ENCODE measurements around the gene HGD. TPM values are rescaled to one million over a fixed set of nuclear protein-coding genes. Genes with fewer than 3 reads are reported as not detected.

HGD gene
- total and polyA plus RNA-seq, 9 donors, result 0.04 to 2.4 (median 0.69) TPM; not detected in 1

GRCh38 chr3:120614765-120615164 lies 67.3 kb downstream of the HGD start:
- Histone ChIP-seq H3K9me3 (no peaks in the 10 kb centered on the region), H3K27me3 (no peaks in the 10 kb centered on the region), H3K4me3 (no peak overlapping the region), H3K36me3 (no peaks in the 10 kb centered on the region), H3K27ac (no peak overlapping the region), H3K4me1 (ENCODE audit: insufficient read depth) (no peaks in the 10 kb centered on the region)
- no peak for DNase-seq
- TF ChIP-seq POLR2A (IDR thresholded peaks at IDR 0.05) (no peak), EP300 (IDR thresholded peaks at IDR 0.05) (no peak)
- TF ChIP-seq, protein P1, sequence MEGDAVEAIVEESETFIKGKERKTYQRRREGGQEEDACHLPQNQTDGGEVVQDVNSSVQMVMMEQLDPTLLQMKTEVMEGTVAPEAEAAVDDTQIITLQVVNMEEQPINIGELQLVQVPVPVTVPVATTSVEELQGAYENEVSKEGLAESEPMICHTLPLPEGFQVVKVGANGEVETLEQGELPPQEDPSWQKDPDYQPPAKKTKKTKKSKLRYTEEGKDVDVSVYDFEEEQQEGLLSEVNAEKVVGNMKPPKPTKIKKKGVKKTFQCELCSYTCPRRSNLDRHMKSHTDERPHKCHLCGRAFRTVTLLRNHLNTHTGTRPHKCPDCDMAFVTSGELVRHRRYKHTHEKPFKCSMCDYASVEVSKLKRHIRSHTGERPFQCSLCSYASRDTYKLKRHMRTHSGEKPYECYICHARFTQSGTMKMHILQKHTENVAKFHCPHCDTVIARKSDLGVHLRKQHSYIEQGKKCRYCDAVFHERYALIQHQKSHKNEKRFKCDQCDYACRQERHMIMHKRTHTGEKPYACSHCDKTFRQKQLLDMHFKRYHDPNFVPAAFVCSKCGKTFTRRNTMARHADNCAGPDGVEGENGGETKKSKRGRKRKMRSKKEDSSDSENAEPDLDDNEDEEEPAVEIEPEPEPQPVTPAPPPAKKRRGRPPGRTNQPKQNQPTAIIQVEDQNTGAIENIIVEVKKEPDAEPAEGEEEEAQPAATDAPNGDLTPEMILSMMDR (IDR thresholded peaks at IDR 0.05), result no peak
- WGBS, 3 donors, result 72 to 80% (median 74%) methylated on average over 8 of the region's 8 CpGs
- intact Hi-C loops (cut with DNase I), result no loop called here

DNA sequence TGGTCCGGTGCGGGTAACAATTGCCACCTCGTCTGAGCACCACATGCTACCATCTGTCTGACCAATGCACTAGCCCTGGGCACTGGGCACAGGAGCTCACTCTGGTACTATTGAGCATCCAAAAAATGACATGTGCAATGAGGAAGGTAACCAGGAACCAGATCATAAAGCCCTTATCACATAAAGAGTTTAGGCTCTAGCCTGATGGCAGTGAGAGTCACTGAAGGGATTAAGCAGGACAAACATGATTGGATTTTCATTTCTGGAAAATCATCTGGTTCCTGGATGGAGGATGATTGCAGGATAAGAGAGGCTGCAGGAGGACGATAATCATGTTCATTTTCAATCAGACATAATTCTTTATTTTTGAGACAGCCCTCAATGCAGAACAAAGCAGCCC lies 73.5 kb downstream of the HGD start:
- 84 to 88% (median 88%) methylated on average over 4 of the region's 4 CpGs for WGBS, 3 donors
- Histone ChIP-seq H3K4me1 (ENCODE audit: insufficient read depth) (no peaks in the 10 kb centered on the region), H3K27ac (no peak overlapping the region), H3K4me3 (no peak overlapping the region), H3K27me3 (no peaks in the 10 kb centered on the region), H3K9me3 (no peaks in the 10 kb centered on the region), H3K36me3 (no peaks in the 10 kb centered on the region)
- intact Hi-C loops (cut with DNase I), result no loop called here
- TF ChIP-seq, protein P1 (IDR thresholded peaks at IDR 0.05), result no peak
- TF ChIP-seq POLR2A (IDR thresholded peaks at IDR 0.05) (no peak), EP300 (IDR thresholded peaks at IDR 0.05) (no peak)
- DNase-seq, result no peak

- intact Hi-C loops (cut with DNase I), result loop anchor here in 1 of 4 donors (5.0 kb wide), 1 partner anchor 157 kb away; no protein-coding TSS in a partner anchor
- Histone ChIP-seq H3K9me3 (no peaks in the 10 kb centered on the region), H3K4me3 (no peak overlapping the region), H3K27me3 (no peaks in the 10 kb centered on the region), H3K36me3 (no peaks in the 10 kb centered on the region), H3K27ac (no peak overlapping the region), H3K4me1 (ENCODE audit: insufficient read depth) (no peaks in the 10 kb centered on the region)
- TF ChIP-seq EP300 (IDR thresholded peaks at IDR 0.05), result no peak
- TF ChIP-seq POLR2A (IDR thresholded peaks at IDR 0.05), result no peak
- TF ChIP-seq, protein P1 (IDR thresholded peaks at IDR 0.05), result no peak
- DNase-seq, result no peak
Measured at GRCh38 chr3:120604784-120605183, 77.3 kb downstream of the HGD start.

DNA sequence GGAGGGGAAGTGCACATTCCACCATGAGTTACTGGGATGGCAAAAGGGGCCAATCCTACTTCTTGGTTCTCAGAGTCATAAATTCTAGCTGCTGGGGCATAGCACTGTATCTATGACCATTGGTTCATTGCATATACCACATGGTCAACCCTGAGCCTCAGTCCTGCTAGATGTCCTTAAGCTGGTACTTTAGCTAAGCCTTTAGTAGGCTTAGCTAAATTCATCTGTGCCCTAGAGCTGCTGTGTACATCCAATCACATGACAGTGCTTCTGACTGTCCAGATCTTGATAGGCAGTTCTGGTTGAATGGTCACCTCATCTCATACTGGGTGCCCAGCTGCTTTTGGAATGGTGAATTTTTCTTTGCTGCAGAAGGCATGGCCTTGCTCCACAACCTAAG lies 77.7 kb downstream of the HGD start:
- intact Hi-C loops (cut with DNase I), result loop anchor here in 1 of 4 donors (5.0 kb wide), 1 partner anchor 157 kb away; no protein-coding TSS in a partner anchor
- no peak for DNase-seq
- Histone ChIP-seq H3K4me3 (no peak overlapping the region), H3K36me3 (no peaks in the 10 kb centered on the region), H3K9me3 (no peaks in the 10 kb centered on the region), H3K27ac (no peak overlapping the region), H3K27me3 (no peaks in the 10 kb centered on the region), H3K4me1 (ENCODE audit: insufficient read depth) (peaks cover under 1% of the 10 kb centered on the region)
- TF ChIP-seq, protein P1 (IDR thresholded peaks at IDR 0.05), result no peak
- TF ChIP-seq POLR2A (IDR thresholded peaks at IDR 0.05) (no peak), EP300 (IDR thresholded peaks at IDR 0.05) (no peak)
